WTC11 (cell line): Measurements from ENCODE around the gene DOP1B.

Experiments used
- KAT7 ChIP-seq: sonication (generic); formaldehyde crosslinking; IDR thresholded peaks from 2 replicates; pipeline ENCODE4 v1.8.1; 2023; ENCODE audit warnings: missing genetic modification reagents, mild to moderate bottlenecking, borderline replicate concordance
- NFE2L1 ChIP-seq: sonication (generic); formaldehyde crosslinking; IDR thresholded peaks from 2 replicates; pipeline ENCODE4 v1.8.1; 2023; ENCODE audit warnings: missing genetic modification reagents
- TEAD4 ChIP-seq: sonication (generic); formaldehyde crosslinking; IDR thresholded peaks from 2 replicates; pipeline ENCODE4 v1.8.0; 2022; ENCODE audit warnings: mild to moderate bottlenecking, missing genetic modification reagents
- TF ChIP-seq, protein P1 (sequence below): sonication (generic); formaldehyde crosslinking; IDR thresholded peaks from 2 replicates; pipeline ENCODE4 v1.8.1; 2023; ENCODE audit warnings: mild to moderate bottlenecking, missing genetic modification reagents, moderate library complexity
- TF ChIP-seq, protein P2 (sequence below): sonication (generic); formaldehyde crosslinking; IDR thresholded peaks from 2 replicates; pipeline ENCODE4 v1.8.1; 2022; ENCODE audit warnings: low read depth, mild to moderate bottlenecking, moderate library complexity, missing genetic modification reagents, borderline replicate concordance

DNA sequence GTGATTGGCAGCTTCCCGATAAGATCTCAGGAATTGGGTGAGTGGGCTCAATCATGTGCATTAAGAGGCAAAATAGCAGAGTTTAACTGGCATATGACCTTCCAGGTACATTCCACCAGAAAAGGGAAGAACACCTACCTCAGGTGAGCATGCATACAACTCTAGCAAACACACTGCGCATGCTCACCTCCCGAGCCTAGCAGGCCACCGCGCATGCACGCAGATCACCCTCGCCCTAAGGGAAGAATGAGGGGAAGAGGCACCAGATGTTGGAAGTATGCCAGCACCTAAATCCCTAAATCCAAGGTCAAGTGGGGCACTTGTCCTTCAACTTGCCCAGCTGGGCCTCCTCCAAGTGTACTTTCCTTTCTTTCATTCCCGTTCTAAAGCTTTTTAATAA is 45.4 kb upstream of the DOP1B start:
- TF ChIP-seq TEAD4 (no peak), NFE2L1 (no peak), KAT7 (CRISPR knock-in tag) (no peak)
- TF ChIP-seq, protein P1, sequence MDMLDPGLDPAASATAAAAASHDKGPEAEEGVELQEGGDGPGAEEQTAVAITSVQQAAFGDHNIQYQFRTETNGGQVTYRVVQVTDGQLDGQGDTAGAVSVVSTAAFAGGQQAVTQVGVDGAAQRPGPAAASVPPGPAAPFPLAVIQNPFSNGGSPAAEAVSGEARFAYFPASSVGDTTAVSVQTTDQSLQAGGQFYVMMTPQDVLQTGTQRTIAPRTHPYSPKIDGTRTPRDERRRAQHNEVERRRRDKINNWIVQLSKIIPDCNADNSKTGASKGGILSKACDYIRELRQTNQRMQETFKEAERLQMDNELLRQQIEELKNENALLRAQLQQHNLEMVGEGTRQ (CRISPR knock-in tag): no peak
- TF ChIP-seq, protein P2, sequence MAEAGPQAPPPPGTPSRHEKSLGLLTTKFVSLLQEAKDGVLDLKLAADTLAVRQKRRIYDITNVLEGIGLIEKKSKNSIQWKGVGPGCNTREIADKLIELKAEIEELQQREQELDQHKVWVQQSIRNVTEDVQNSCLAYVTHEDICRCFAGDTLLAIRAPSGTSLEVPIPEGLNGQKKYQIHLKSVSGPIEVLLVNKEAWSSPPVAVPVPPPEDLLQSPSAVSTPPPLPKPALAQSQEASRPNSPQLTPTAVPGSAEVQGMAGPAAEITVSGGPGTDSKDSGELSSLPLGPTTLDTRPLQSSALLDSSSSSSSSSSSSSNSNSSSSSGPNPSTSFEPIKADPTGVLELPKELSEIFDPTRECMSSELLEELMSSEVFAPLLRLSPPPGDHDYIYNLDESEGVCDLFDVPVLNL: no peak
